Psoas muscle (tissue), 8 donors: Measurements from ENCODE around the gene IQSEC1. TPM values are rescaled to one million over a fixed set of nuclear protein-coding genes. Genes with fewer than 3 reads are reported as not detected.

Source experiments
- ATAC-seq, 4 donors: fragments of 200-7000 bp; cut with Tn5 transposase; one replicate each; pipeline ENCODE4 v1.9.1; 2020; ENCODE audit warnings: moderate library complexity in 3 of 4, mild to moderate bottlenecking in 2 of 4
- DNase-seq, 2 donors: peaks; one replicate each; pipeline ENCODE4 v3.0.0-alpha.2; 2020
- H3K27ac ChIP-seq: fragments of 200-600 bp; one replicate; pipeline ENCODE4 v1.8.0; 2022
- H3K27me3 ChIP-seq, 3 donors: fragments of 200-600 bp in 1 of 3; one replicate each; pipeline versions ENCODE4 v1.6.1 to v1.8.0; 2013 to 2022; ENCODE audit warnings: low read length in 2 of 3, mild to moderate bottlenecking in 2 of 3, moderate library complexity in 1 of 3; ENCODE audit not compliant: insufficient read depth in 3 of 3
- H3K36me3 ChIP-seq, 2 donors: fragments of 200-600 bp in 1 of 2; one replicate each; pipeline versions ENCODE4 v1.6.1 to v1.8.0; 2013 to 2022; ENCODE audit warnings: low read depth in 1 of 2, mild to moderate bottlenecking in 1 of 2, moderate library complexity in 1 of 2; ENCODE audit not compliant: insufficient read depth in 1 of 2
- H3K4me1 ChIP-seq: fragments of 200-600 bp; one replicate; pipeline ENCODE4 v1.8.0; 2022
- H3K4me3 ChIP-seq: fragments of 200-600 bp; one replicate; pipeline ENCODE4 v1.8.0; 2022; ENCODE audit warnings: mild to moderate bottlenecking
- H3K9me3 ChIP-seq: fragments of 200-600 bp; one replicate; pipeline ENCODE4 v1.8.0; 2022
- WGBS, 3 donors: extraction: QIAGEN DNeasy Blood & Tissue Kit; methylation state at CpG; one replicate each; pipeline versions ENCODE4 v1.1.6 to v1.1.7; 2013; 5-methylcytosine and 5-hydroxymethylcytosine counted together
- intact Hi-C, 2 donors: fragments of 100-400 bp; cut with DNase I; formaldehyde crosslinking; loops; one replicate each; pipeline versions ENCODE4 v1.11.0 to v1.14.2; 2022
- polyA plus RNA-seq, 3 donors: library from polyadenylated mRNA; stranded (reverse); fragments of 200-250 nt; gene quantifications; one replicate each; pipeline ENCODE4 v1.2.3, GENCODE V29; 2013
- total RNA-seq, 4 donors: library from RNA; stranded (reverse); fragmentation: NEBNext Ultra II Directional in 2 of 4; extraction: Animal tissue kit (Norgen Biotek cat#: 25700) in 2 of 4; gene quantifications; one replicate each; pipeline versions ENCODE4 v1.2.1 to v1.2.4, GENCODE V29; 2021 to 2023
- TF ChIP-seq, protein P1 (sequence below): fragments of 200-600 bp; IDR thresholded peaks from one replicate; pipeline ENCODE4 v1.8.0; 2022; ENCODE audit warnings: antibody characterized with exemption
- donor health status: healthy with polysubstance abuse.
- donor health status: DM: no; HTN: no; CAD: no; lungs with moderate emphysema.
- donor health status: Bipolar disorder and iron deficiency.
- donor health status: healthy.
- donor health status: DM: yes; HTN: yes; CAD: no.
- donor health status: DM: no; HTN: no; CAD: no.
- donor health status: DM: no; HTN: no; CAD: no.
- donor health status: DM: yes; HTN: yes; CAD: no.

Gene IQSEC1
- total and polyA plus RNA-seq, 7 donors = 8.6 to 45.4 (median 28.0) TPM

DNA sequence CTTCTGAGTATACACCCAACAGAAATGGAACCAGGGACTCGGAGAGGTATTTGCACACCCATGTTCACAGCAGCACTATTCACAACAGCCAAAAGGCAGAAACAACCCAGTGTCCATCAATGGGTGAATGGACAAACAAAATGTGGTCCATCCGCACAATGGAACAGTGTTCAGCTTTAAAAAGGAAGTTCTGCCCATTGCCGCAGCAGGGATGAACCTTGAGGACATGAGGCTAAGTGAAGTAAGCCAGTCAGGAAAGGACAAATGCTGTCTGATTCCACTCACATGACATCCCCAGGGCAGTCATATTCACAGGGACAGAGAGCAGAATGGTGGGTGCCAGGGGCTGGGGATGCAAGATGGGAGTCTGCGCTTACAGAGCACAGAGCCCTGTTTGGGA, 7.5 kb downstream of the IQSEC1 start:
- intact Hi-C loops = no loop called here
- TF ChIP-seq, protein P1, sequence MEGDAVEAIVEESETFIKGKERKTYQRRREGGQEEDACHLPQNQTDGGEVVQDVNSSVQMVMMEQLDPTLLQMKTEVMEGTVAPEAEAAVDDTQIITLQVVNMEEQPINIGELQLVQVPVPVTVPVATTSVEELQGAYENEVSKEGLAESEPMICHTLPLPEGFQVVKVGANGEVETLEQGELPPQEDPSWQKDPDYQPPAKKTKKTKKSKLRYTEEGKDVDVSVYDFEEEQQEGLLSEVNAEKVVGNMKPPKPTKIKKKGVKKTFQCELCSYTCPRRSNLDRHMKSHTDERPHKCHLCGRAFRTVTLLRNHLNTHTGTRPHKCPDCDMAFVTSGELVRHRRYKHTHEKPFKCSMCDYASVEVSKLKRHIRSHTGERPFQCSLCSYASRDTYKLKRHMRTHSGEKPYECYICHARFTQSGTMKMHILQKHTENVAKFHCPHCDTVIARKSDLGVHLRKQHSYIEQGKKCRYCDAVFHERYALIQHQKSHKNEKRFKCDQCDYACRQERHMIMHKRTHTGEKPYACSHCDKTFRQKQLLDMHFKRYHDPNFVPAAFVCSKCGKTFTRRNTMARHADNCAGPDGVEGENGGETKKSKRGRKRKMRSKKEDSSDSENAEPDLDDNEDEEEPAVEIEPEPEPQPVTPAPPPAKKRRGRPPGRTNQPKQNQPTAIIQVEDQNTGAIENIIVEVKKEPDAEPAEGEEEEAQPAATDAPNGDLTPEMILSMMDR = no peak
- no peak overlapping the region for H3K4me3 ChIP-seq
- DNase-seq (no peak), ATAC-seq (no peak)
- no peaks in the 10 kb centered on the region for H3K4me1 ChIP-seq
- H3K27ac ChIP-seq = no peak overlapping the region
- H3K9me3 ChIP-seq = no peaks in the 10 kb centered on the region
- 72 to 88% (median 80%) methylated on average over 4 of the region's 4 CpGs for WGBS, 3 donors
- no peaks in the 10 kb centered on the region for H3K27me3 ChIP-seq
- H3K36me3 ChIP-seq = no peaks in the 10 kb centered on the region

DNA sequence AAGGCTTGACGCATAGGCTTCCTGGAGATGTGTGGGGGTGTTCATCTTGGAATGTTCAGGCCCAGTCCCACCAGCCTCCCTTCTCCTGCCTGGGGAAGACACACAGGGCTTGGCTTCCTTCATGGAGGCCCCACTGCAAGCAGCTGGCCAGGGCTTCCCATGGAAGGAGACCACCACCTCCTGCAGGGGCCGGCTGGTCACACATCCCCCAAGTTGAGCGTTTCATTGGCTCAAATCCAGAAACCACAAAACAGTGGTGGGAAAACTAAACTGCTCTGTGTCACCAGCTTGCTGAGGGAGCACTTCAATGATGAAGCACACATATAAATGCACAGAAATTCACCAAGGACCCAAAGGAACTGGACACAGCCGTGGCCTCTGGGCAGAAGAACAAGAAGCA, 8.3 kb downstream of the IQSEC1 start:
- no peak overlapping the region for H3K4me3 ChIP-seq
- H3K27ac ChIP-seq = no peak overlapping the region
- no peak for DNase-seq
- 62 to 77% (median 70%) methylated on average over 4 of the region's 4 CpGs for WGBS, 3 donors
- no peaks in the 10 kb centered on the region for H3K9me3 ChIP-seq
- ATAC-seq = no peak
- H3K36me3 ChIP-seq = no peaks in the 10 kb centered on the region
- intact Hi-C loops = no loop called here
- TF ChIP-seq, protein P1 = no peak
- no peaks in the 10 kb centered on the region for H3K27me3 ChIP-seq
- no peaks in the 10 kb centered on the region for H3K4me1 ChIP-seq

DNA sequence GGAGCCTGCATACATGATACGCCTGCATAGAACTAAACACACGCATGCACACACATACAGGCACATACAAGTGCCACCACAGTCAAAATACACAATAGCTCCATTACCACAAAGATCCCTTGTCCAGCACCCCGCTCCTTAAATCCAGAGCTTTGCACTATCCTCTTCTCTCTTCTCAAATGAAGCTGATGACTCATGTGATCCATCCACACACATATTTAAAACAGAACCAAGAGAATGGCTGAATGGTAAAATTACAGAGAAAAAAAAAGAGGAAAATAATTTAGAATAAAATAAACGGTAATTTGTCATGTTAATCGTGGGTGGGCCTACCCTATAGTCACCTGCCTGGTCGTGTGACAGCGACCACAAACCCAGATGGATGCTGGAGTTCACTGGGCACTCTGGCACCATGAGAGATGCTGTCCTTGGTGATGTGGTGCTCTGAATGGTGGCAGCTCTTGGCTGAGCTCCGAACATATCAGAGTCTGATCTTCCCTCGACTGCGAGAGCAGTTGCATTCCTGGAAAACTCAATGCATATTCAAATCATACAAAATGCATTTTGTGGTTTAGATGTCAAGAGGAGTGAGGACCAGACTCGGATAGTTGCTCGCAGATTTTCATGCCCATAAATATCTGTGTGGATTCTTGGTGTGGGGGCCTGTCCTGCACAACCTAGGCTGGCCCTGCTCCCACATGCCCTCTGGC, 8.9 kb downstream of the IQSEC1 start:
- Histone ChIP-seq H3K4me1 (no peaks in the 10 kb centered on the region), H3K9me3 (no peaks in the 10 kb centered on the region), H3K27ac (no peak overlapping the region), H3K4me3 (no peak overlapping the region), H3K36me3 (no peaks in the 10 kb centered on the region), H3K27me3 (no peaks in the 10 kb centered on the region)
- TF ChIP-seq, protein P1 = no peak
- WGBS, 3 donors = 79 to 88% (median 79%) methylated on average over 12 of the region's 12 CpGs
- DNase-seq (no peak), ATAC-seq (no peak)
- intact Hi-C loops = no loop called here

DNA sequence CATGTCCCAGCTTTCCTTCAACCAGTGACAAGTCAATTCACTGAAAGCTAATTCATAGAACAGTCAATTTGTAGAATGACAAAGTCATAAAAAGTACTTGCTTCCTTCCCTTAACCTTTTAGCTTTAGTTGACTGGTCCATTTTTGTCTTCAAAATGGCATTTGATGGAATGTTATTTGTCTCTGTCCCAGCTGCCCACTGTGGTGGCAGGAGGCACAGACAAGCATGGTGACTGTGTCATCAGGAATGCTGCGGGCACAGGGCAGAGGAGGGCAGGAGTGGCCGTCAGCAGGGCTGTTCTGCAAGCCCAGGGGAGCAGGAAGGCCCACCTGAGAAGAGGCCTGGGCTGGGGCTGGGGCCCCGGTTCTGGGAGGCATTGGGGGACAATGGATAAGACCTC, 10.0 kb downstream of the IQSEC1 start:
- intact Hi-C loops = no loop called here
- Histone ChIP-seq H3K27me3 (no peaks in the 10 kb centered on the region), H3K4me1 (no peaks in the 10 kb centered on the region), H3K9me3 (no peaks in the 10 kb centered on the region), H3K36me3 (no peaks in the 10 kb centered on the region), H3K27ac (no peak overlapping the region), H3K4me3 (no peak overlapping the region)
- 80 to 86% (median 83%) methylated on average over 3 of the region's 3 CpGs for WGBS, 3 donors
- peak in 3 of 4 donors; percentile 49 to 61 (median 51) for ATAC-seq
- TF ChIP-seq, protein P1 = no peak
- DNase-seq = no peak

DNA sequence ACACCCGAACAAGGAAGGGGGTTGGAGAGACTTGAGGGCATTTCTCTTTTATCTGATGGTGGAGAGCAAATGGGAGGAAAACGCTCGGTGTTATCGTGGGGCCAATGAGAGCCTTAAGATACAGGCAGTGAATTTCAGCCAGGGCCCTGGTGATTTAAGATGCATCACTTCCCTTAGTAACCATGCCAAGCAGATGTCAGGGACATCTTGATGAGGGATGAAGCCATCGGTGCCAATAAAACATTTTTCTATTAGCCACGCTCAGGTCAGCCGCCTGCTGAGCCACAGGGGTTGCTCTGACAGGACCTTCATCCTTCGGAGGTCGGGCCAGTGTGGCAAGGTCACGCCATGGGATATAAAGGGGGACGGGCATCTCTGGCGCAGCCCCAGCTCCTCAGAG, 10.6 kb downstream of the IQSEC1 start:
- 55 to 72% (median 57%) methylated on average over 12 of the region's 12 CpGs for WGBS, 3 donors
- Histone ChIP-seq H3K9me3 (no peaks in the 10 kb centered on the region), H3K36me3 (no peaks in the 10 kb centered on the region), H3K4me3 (no peak overlapping the region), H3K4me1 (no peaks in the 10 kb centered on the region), H3K27me3 (no peaks in the 10 kb centered on the region), H3K27ac (no peak overlapping the region)
- intact Hi-C loops = no loop called here
- TF ChIP-seq, protein P1 = no peak
- no peak for DNase-seq
- ATAC-seq = no peak
